ENCODE data around the gene VPS35L. TPM values are rescaled to one million over a fixed set of nuclear protein-coding genes. Genes with fewer than 3 reads are reported as not detected.
A peak's percentile ranks its signal among the peaks of the same experiment; 100 is the strongest.

Gene VPS35L
- total and polyA plus RNA-seq, 2 experiments from 2014 or later, result 47.5 to 52.8 TPM

GRCh38 chr16:19642501-19642900, 87.0 kb downstream of the VPS35L start:
- H3K79me2 ChIP-seq, result no peaks in the 10 kb centered on the region
- H3K36me3 ChIP-seq (replicated peaks; ENCODE audit: insufficient read depth, low read depth), result no peaks in the 10 kb centered on the region
- no peak overlapping the region for H2AFZ ChIP-seq
- H3K4me2 ChIP-seq, result no peak overlapping the region
- 95% methylated on average over 4 of the region's 4 CpGs for WGBS (ENCODE audit: low lambda C conversion rate, missing lambda C conversion rate)
- no peak overlapping the region for H3K4me3 ChIP-seq
- no peaks in the 10 kb centered on the region for H3K9me3 ChIP-seq (ENCODE audit: low read depth)
- no peaks in the 10 kb centered on the region for H3K27me3 ChIP-seq
- H4K20me1 ChIP-seq (ENCODE audit: insufficient read depth, poor library complexity, severe bottlenecking), result no peaks in the 10 kb centered on the region
- no peak for DNase-seq (ENCODE audit: low spot score)
- H3K4me1 ChIP-seq (ENCODE audit: insufficient read depth), result peaks cover 7% of the 10 kb centered on the region
- no peaks in the 10 kb centered on the region for H3K9me2 ChIP-seq (replicated peaks; ENCODE audit: insufficient read depth)
- TF ChIP-seq CTCF (IDR thresholded peaks at IDR 0.05; ENCODE audit: poor library complexity) (no peak), EZH2 (IDR thresholded peaks at IDR 0.05; ENCODE audit: borderline replicate concordance) (no peak), EZH2phosphoT487 (IDR thresholded peaks at IDR 0.05; ENCODE audit: low read depth, severe bottlenecking, unreplicated experiment) (no peak)
- no peak overlapping the region for H3K27ac ChIP-seq

DNA sequence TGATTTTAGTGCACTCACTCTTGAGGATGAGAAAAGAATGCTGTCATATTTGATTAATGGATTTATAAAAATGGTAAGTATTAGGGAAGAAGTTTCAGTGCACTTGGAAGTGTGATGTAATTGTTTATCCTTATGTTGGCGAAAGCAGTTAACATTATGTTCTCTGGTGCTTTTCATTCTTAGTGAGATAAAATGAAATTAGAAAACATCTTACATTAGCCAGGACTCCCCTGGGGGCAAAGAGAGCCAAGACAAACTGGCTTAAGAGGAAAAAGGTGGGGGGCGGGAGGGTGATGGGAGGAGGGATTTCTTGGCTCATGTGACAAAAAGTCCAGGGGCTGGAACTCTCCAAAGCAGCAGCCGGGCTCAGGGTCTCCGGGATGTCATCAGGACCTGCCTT, 89.4 kb downstream of the VPS35L start:
- H3K4me1 ChIP-seq (ENCODE audit: insufficient read depth), result peaks cover 10% of the 10 kb centered on the region
- no peaks in the 10 kb centered on the region for H3K9me3 ChIP-seq (ENCODE audit: low read depth)
- no peaks in the 10 kb centered on the region for H4K20me1 ChIP-seq (ENCODE audit: insufficient read depth, poor library complexity, severe bottlenecking)
- H3K36me3 ChIP-seq (replicated peaks; ENCODE audit: insufficient read depth, low read depth), result no peaks in the 10 kb centered on the region
- TF ChIP-seq EZH2 (IDR thresholded peaks at IDR 0.05; ENCODE audit: borderline replicate concordance) (no peak), CTCF (IDR thresholded peaks at IDR 0.05; ENCODE audit: poor library complexity) (no peak), EZH2phosphoT487 (IDR thresholded peaks at IDR 0.05; ENCODE audit: low read depth, severe bottlenecking, unreplicated experiment) (no peak)
- no peak overlapping the region for H2AFZ ChIP-seq
- peak; percentile 29 for DNase-seq (ENCODE audit: low spot score)
- no peaks in the 10 kb centered on the region for H3K79me2 ChIP-seq
- 55% methylated on average over 4 of the region's 4 CpGs for WGBS (ENCODE audit: low lambda C conversion rate, missing lambda C conversion rate)
- no peaks in the 10 kb centered on the region for H3K9me2 ChIP-seq (replicated peaks; ENCODE audit: insufficient read depth)
- H3K27ac ChIP-seq, result no peak overlapping the region
- H3K4me2 ChIP-seq, result no peak overlapping the region
- no peak overlapping the region for H3K4me3 ChIP-seq
- H3K27me3 ChIP-seq, result no peaks in the 10 kb centered on the region

GRCh38 chr16:19645557-19645981, 90.1 kb downstream of the VPS35L start:
- Histone ChIP-seq H3K27me3 (no peaks in the 10 kb centered on the region), H3K4me3 (no peak overlapping the region), H3K4me1 (ENCODE audit: insufficient read depth) (peaks cover 10% of the 10 kb centered on the region), H2AFZ (no peak overlapping the region), H3K4me2 (no peak overlapping the region), H3K9me2 (replicated peaks; ENCODE audit: insufficient read depth) (no peaks in the 10 kb centered on the region), H4K20me1 (ENCODE audit: insufficient read depth, poor library complexity, severe bottlenecking) (no peaks in the 10 kb centered on the region), H3K79me2 (no peaks in the 10 kb centered on the region), H3K27ac (peak overlapping the region; percentile 57), H3K9me3 (ENCODE audit: low read depth) (no peaks in the 10 kb centered on the region), H3K36me3 (replicated peaks; ENCODE audit: insufficient read depth, low read depth) (no peaks in the 10 kb centered on the region)
- 78% methylated on average over 7 of the region's 7 CpGs for whole genome bisulfite sequencing (ENCODE audit: low lambda C conversion rate, missing lambda C conversion rate)
- TF ChIP-seq CTCF (IDR thresholded peaks at IDR 0.05; ENCODE audit: poor library complexity) (no peak), EZH2 (IDR thresholded peaks at IDR 0.05; ENCODE audit: borderline replicate concordance) (no peak), EZH2phosphoT487 (IDR thresholded peaks at IDR 0.05; ENCODE audit: low read depth, severe bottlenecking, unreplicated experiment) (no peak)
- peak; percentile 25 for DNase-seq (ENCODE audit: low spot score)

DNA sequence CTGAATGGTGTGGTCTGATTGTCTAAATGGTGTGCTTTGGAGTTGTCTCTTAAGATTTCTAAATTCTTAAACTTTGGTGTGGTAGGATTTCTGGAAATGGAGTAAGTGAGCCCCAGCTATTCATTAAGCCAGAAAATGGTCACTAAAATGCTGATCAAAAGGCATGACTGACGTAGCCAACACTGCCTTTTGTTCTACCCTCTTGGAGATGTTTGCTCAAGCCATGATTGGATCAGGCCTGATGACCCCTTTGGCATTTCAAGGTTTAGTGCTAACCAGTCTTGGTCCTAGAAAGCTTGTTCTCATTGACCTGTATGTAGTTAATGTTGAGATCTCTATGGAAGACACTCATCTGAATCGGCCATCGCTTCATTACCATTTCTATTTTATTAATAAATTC, 94.5 kb downstream of the VPS35L start:
- WGBS (ENCODE audit: low lambda C conversion rate, missing lambda C conversion rate), result 79% methylated on average over 3 of the region's 3 CpGs
- Histone ChIP-seq H3K4me2 (no peak overlapping the region), H3K4me1 (ENCODE audit: insufficient read depth) (peaks cover 10% of the 10 kb centered on the region), H3K79me2 (no peaks in the 10 kb centered on the region), H3K27ac (peak overlapping the region; percentile 65), H3K27me3 (no peaks in the 10 kb centered on the region), H3K9me2 (replicated peaks; ENCODE audit: insufficient read depth) (no peaks in the 10 kb centered on the region), H3K36me3 (replicated peaks; ENCODE audit: insufficient read depth, low read depth) (no peaks in the 10 kb centered on the region), H3K9me3 (ENCODE audit: low read depth) (no peaks in the 10 kb centered on the region), H3K4me3 (no peak overlapping the region), H4K20me1 (ENCODE audit: insufficient read depth, poor library complexity, severe bottlenecking) (no peaks in the 10 kb centered on the region), H2AFZ (no peak overlapping the region)
- TF ChIP-seq EZH2phosphoT487 (IDR thresholded peaks at IDR 0.05; ENCODE audit: low read depth, severe bottlenecking, unreplicated experiment), result no peak
- no peak for TF ChIP-seq EZH2 (IDR thresholded peaks at IDR 0.05; ENCODE audit: borderline replicate concordance)
- TF ChIP-seq CTCF (IDR thresholded peaks at IDR 0.05; ENCODE audit: poor library complexity), result no peak
- no peak for DNase-seq (ENCODE audit: low spot score)

All from hepatocyte (in vitro differentiated cells).